ENCODE measurements around the gene MMEL1.

The MMEL1 gene

GRCh38 chr1:2639607-2640521 is 7.0 kb upstream of the MMEL1 start:
- ChIA-PET POLR2A (interaction anchor here (0.9 to 1.6 kb wide), 2 partner anchors 10 to 54 kb away, joined by 3 to 4 read pairs; partner anchors contain the start of gene PRXL2B), CTCF (no interaction called here)
- no peak for DNase-seq (ENCODE audit: extremely low spot score)
- TF ChIP-seq FOXA1 (IDR thresholded peaks at IDR 0.05) (no peak), NFRKB (IDR thresholded peaks at IDR 0.05) (no peak), ARNT (IDR thresholded peaks at IDR 0.05) (no peak), TARDBP (IDR thresholded peaks at IDR 0.05) (no peak)

GRCh38 chr1:2639203-2639602 is 6.4 kb upstream of the MMEL1 start:
- ChIA-PET CTCF (no interaction called here), POLR2A (interaction anchor here (0.9 kb wide), 1 partner anchor 10 kb away, joined by 3 read pairs; no protein-coding TSS in a partner anchor)
- DNase-seq (ENCODE audit: extremely low spot score) = no peak
- TF ChIP-seq TARDBP (IDR thresholded peaks at IDR 0.05) = no peak
- no peak for TF ChIP-seq FOXK2 (IDR thresholded peaks at IDR 0.05)
- TF ChIP-seq LEF1 (IDR thresholded peaks at IDR 0.05; ENCODE audit: borderline replicate concordance) = no peak
- TF ChIP-seq HDGF (IDR thresholded peaks at IDR 0.05; ENCODE audit: borderline replicate concordance) = no peak
- no peak for TF ChIP-seq ARNT (IDR thresholded peaks at IDR 0.05)
- no peak for TF ChIP-seq SP1 (IDR thresholded peaks at IDR 0.05)
- no peak for TF ChIP-seq CTBP1 (IDR thresholded peaks at IDR 0.05; ENCODE audit: borderline replicate concordance)
- TF ChIP-seq NFRKB (IDR thresholded peaks at IDR 0.05) = no peak
- TF ChIP-seq FOXA1 (IDR thresholded peaks at IDR 0.05) = no peak
- no peak for TF ChIP-seq ZNF384 (IDR thresholded peaks at IDR 0.05)
- no peak for TF ChIP-seq FOXM1 (IDR thresholded peaks at IDR 0.05; ENCODE audit: borderline replicate concordance)
- no peak for TF ChIP-seq SUZ12 (IDR thresholded peaks at IDR 0.05)
- no peak for TF ChIP-seq BHLHE40 (IDR thresholded peaks at IDR 0.05; ENCODE audit: borderline replicate concordance)
- TF ChIP-seq PKNOX1 (IDR thresholded peaks at IDR 0.05) = no peak
- TF ChIP-seq L3MBTL2 (conservative IDR thresholded peaks at IDR 0.05) = no peak
- no peak for TF ChIP-seq ELF4 (IDR thresholded peaks at IDR 0.05)

- POLR2A ChIA-PET = interaction anchor here (0.6 to 0.9 kb wide), 3 partner anchors 53 to 439 kb away, joined by 3 to 4 read pairs (median 3); no protein-coding TSS in a partner anchor
Measured at GRCh38 chr1:2638466-2639115, 5.8 kb upstream of the MMEL1 start.

GRCh38 chr1:2637442-2638145 is 4.8 kb upstream of the MMEL1 start:
- ChIA-PET CTCF (no interaction called here), POLR2A (interaction anchor here (0.6 kb wide), 1 partner anchor 438 kb away, joined by 3 read pairs; no protein-coding TSS in a partner anchor)
- DNase-seq (ENCODE audit: extremely low spot score) = no peak
- TF ChIP-seq ARNT (IDR thresholded peaks at IDR 0.05) (no peak), CTBP1 (IDR thresholded peaks at IDR 0.05; ENCODE audit: borderline replicate concordance) (no peak), FOXA1 (IDR thresholded peaks at IDR 0.05) (no peak), NFRKB (IDR thresholded peaks at IDR 0.05) (no peak), LEF1 (IDR thresholded peaks at IDR 0.05; ENCODE audit: borderline replicate concordance) (no peak), ELF4 (IDR thresholded peaks at IDR 0.05) (no peak), SUZ12 (IDR thresholded peaks at IDR 0.05) (no peak), PKNOX1 (IDR thresholded peaks at IDR 0.05) (no peak), ZNF384 (IDR thresholded peaks at IDR 0.05) (no peak), SP1 (IDR thresholded peaks at IDR 0.05) (no peak), FOXK2 (IDR thresholded peaks at IDR 0.05) (no peak), L3MBTL2 (conservative IDR thresholded peaks at IDR 0.05) (no peak; the same call in 1 of the 2 replicates), FOXM1 (IDR thresholded peaks at IDR 0.05; ENCODE audit: borderline replicate concordance) (no peak), BHLHE40 (IDR thresholded peaks at IDR 0.05; ENCODE audit: borderline replicate concordance) (no peak), HDGF (IDR thresholded peaks at IDR 0.05; ENCODE audit: borderline replicate concordance) (no peak), TARDBP (IDR thresholded peaks at IDR 0.05) (no peak)

More at GRCh38 chr1:2638466-2639115, 5.8 kb upstream of the MMEL1 start:
- CTCF ChIA-PET = no interaction called here
- no peak for TF ChIP-seq L3MBTL2 (conservative IDR thresholded peaks at IDR 0.05)
- TF ChIP-seq FOXA1 (IDR thresholded peaks at IDR 0.05) = no peak
- no peak for TF ChIP-seq SP1 (IDR thresholded peaks at IDR 0.05)
- no peak for TF ChIP-seq TARDBP (IDR thresholded peaks at IDR 0.05)
- TF ChIP-seq ARNT (IDR thresholded peaks at IDR 0.05) = no peak
- no peak for TF ChIP-seq CTBP1 (IDR thresholded peaks at IDR 0.05; ENCODE audit: borderline replicate concordance)
- TF ChIP-seq FOXM1 (IDR thresholded peaks at IDR 0.05; ENCODE audit: borderline replicate concordance) = no peak
- TF ChIP-seq LEF1 (IDR thresholded peaks at IDR 0.05; ENCODE audit: borderline replicate concordance) = no peak
- no peak for TF ChIP-seq BHLHE40 (IDR thresholded peaks at IDR 0.05; ENCODE audit: borderline replicate concordance)
- no peak for TF ChIP-seq ELF4 (IDR thresholded peaks at IDR 0.05)
- TF ChIP-seq SUZ12 (IDR thresholded peaks at IDR 0.05) = no peak
- TF ChIP-seq NFRKB (IDR thresholded peaks at IDR 0.05) = no peak
- TF ChIP-seq FOXK2 (IDR thresholded peaks at IDR 0.05) = no peak
- no peak for TF ChIP-seq ZNF384 (IDR thresholded peaks at IDR 0.05)
- no peak for TF ChIP-seq PKNOX1 (IDR thresholded peaks at IDR 0.05)
- TF ChIP-seq HDGF (IDR thresholded peaks at IDR 0.05; ENCODE audit: borderline replicate concordance) = no peak
- DNase-seq (ENCODE audit: extremely low spot score) = no peak

GRCh38 chr1:2636733-2637132 is 3.9 kb upstream of the MMEL1 start:
- TF ChIP-seq BHLHE40 (IDR thresholded peaks at IDR 0.05; ENCODE audit: borderline replicate concordance) = no peak
- TF ChIP-seq SP1 (IDR thresholded peaks at IDR 0.05) = no peak
- no peak for TF ChIP-seq CTBP1 (IDR thresholded peaks at IDR 0.05; ENCODE audit: borderline replicate concordance)
- no peak for TF ChIP-seq NFRKB (IDR thresholded peaks at IDR 0.05)
- TF ChIP-seq FOXK2 (IDR thresholded peaks at IDR 0.05) = no peak
- TF ChIP-seq FOXA1 (IDR thresholded peaks at IDR 0.05) = no peak
- CTCF ChIA-PET = no interaction called here
- POLR2A ChIA-PET = no interaction called here
- DNase-seq (ENCODE audit: extremely low spot score) = no peak

Measured in HEK293T (cell line).